Choroid plexus epithelial cell (primary cell): ENCODE results near the gene PHKG2.

Experiments used
- DNase-seq: peaks from one replicate; pipeline ENCODE4 v3.0.0-alpha.2; 2010; ENCODE audit warnings: low read depth
- H3K4me3 ChIP-seq: 2 replicates; pipeline ENCODE4 v1.5.1; 2011; ENCODE audit warnings: low read depth, mild to moderate bottlenecking, control low read depth, low read length, moderate library complexity
- CTCF ChIP-seq: conservative IDR thresholded peaks from 2 replicates; pipeline ENCODE4 v1.5.1; 2011; ENCODE audit warnings: low read depth, mild to moderate bottlenecking, control low read depth, inconsistent platforms, low read length, moderate library complexity

The PHKG2 gene

GRCh38 chr16:30721167-30721566 lies 27.1 kb upstream of the PHKG2 start:
- no peak for DNase-seq
- no peak for TF ChIP-seq CTCF
- no peak overlapping the region for H3K4me3 ChIP-seq

GRCh38 chr16:30721606-30722005 lies 26.6 kb upstream of the PHKG2 start:
- no peak for TF ChIP-seq CTCF
- H3K4me3 ChIP-seq = no peak overlapping the region
- no peak for DNase-seq

GRCh38 chr16:30722443-30722842 lies 25.8 kb upstream of the PHKG2 start:
- no peak for DNase-seq
- TF ChIP-seq CTCF = no peak
- no peak overlapping the region for H3K4me3 ChIP-seq

- no peak for DNase-seq
- TF ChIP-seq CTCF = no peak
- no peak overlapping the region for H3K4me3 ChIP-seq
Measured at GRCh38 chr16:30722916-30723315, 25.3 kb upstream of the PHKG2 start.

- no peak for TF ChIP-seq CTCF
- DNase-seq = no peak
- no peak overlapping the region for H3K4me3 ChIP-seq
Measured at GRCh38 chr16:30723725-30724355, 24.4 kb upstream of the PHKG2 start.

GRCh38 chr16:30724641-30725417 lies 23.4 kb upstream of the PHKG2 start:
- no peak overlapping the region for H3K4me3 ChIP-seq
- no peak for TF ChIP-seq CTCF
- no peak for DNase-seq

GRCh38 chr16:30725418-30725792 lies 22.8 kb upstream of the PHKG2 start:
- TF ChIP-seq CTCF = no peak
- H3K4me3 ChIP-seq = no peak overlapping the region
- no peak for DNase-seq
